GM04503 (cell line): ENCODE measurements around the gene EME2.

ENCODE experiments used
- DNase-seq: peaks from one replicate; pipeline ENCODE4 v3.0.0-alpha.2; 2012; ENCODE audit warnings: low read depth

EME2 gene

DNA sequence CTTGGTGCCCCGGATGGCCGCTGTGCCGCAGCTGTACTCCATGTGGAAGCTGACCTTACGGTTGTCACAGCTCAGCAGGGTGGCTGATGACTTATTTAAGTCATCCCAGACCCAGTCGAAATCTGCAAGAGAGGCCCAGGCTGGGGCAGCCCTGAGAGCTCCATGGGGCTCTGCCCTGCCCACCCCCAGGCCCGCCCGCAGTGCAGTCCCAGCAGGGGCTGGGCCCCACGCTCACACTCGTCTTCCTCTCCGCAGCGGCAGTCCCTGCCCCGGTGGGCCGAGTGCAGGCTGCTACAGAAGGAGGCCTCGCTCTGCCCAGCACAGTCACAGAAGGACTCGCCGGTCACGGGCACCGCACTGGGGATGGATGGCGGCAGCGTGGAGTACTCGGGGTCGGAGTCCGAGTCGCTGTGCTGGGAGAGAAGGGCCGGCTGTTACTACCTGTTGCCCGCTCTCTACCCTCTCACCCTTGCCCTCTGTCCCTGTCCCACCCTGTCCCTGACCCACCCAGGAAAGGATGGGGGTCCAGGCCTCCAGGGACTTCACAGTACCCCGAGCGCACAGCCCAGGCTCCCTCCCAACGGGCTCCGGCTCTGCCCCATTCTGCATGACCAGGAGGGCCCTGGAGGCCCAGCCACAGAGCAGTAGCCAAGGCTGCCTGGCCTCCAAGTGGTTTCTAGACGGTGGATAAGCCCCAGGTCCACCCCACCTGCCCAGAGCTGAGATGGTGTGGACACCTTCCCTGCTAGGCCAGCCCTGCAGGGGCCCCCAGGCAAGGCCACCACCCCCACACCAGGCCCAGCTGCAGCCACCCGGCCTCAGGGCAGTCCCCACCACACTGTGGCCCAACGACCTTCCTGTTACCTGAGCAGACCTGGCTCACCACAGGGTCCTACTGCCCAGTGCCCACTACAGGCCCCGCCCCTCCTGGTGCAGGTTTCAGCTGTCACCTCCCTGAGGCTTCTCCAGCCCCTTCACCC is 5.9 kb downstream of the EME2 start:
- no peak for DNase-seq

DNA sequence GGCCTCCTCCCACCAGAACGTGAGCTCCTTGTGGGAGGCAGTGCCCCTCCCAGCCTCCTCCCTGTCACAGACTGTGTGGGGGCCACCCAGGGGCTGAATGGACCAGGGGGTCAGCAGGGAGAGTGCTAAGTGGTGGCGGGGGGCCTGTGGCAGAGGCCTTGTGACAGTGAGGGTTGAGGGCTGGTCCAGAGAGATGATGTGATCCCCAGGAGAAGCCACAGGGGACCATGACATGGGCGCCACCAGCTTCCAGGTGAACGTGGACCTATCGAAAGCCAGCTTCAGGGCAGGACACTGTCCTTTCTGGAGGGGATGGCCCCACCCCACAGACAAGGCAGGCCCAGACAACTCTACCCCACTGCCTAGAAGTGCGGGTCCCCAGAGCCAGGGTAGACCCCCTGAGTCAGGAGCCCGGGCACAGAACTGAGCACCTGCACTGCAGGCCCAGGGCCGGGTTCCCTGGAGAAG is 6.7 kb downstream of the EME2 start:
- DNase-seq, result no peak

DNA sequence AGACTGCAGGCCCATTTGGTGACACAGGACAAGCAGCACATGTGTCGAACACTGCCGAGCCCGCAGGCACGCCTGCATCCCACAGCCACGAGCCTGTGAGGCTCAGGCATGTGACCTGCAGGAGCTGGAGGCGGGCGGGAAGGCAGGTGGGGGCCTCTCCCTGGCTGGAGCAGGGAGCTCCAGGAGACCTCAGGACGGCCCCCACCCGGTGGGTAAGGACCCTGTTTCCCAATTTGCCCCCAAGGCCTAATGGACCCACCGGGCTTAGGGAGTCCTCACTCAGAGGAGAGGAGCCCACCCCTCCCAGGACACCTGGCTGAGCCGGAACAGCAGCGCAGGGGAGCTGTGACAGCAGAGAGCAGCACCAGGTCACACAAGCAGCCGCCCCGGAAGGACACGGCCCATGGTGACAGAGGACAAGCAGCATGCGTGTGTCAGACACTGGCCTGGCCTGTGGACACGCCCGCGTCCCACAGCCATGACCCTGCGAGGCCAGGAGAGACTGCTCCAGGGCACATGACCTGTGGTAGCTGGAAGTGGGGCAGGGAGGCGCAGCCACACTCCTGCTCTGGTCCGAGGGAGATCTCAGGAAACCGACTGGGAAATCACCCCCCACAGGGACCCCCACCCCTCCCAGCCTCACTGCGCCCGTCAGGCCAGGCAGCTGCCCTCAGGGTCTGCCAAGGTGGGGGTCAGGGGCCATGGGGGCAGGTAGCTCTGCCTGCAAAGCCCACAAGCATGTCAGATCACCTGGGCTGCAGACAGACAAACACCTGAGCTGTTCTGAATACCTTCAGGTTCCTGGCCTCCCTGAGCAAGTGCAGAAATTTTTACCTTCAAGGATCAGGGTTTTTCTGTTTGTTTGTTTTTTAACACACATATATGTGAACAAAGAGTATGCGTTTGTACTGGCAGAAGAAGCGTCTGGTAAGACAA is 7.4 kb downstream of the EME2 start:
- no peak for DNase-seq

DNA sequence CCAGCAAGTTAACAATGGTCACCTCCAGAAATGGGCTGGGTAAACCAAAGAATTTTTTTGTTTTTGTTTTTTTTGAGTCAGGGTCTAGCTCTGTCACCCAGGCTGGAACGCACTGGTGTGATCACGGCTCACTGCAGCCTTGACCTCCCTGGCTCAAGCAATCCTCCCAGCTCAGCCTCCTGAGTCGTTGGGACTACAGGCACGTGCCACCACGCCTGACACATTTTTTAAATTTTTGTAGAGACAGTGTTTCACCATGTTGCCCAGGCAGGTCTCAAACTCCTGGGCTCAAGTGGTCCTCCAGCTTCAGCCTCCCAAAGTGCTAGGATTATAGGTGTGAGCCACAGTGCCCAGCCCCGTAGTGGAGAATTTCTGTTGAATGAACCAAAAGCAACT is 8.1 kb downstream of the EME2 start:
- no peak for DNase-seq

DNA sequence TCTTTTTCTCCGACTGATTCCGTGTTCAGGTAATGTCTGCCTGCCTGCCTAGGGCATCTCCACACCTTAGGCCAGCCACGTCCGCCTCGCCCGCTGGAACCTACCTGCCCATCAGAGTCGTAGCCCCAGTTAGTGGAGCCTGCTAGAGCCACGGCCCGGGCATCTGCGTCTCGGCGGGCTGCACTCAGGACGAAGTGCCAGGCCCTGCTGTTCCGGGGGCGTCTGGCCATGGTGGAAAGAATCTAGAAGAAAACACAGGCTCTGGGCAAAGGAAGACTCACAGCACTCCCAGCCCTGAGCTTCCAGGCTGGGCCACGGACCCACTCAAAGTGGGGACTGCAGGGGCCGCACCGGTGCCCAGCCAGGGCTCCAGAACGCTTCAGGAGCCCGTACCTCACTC is 8.6 kb downstream of the EME2 start:
- DNase-seq, result no peak

DNA sequence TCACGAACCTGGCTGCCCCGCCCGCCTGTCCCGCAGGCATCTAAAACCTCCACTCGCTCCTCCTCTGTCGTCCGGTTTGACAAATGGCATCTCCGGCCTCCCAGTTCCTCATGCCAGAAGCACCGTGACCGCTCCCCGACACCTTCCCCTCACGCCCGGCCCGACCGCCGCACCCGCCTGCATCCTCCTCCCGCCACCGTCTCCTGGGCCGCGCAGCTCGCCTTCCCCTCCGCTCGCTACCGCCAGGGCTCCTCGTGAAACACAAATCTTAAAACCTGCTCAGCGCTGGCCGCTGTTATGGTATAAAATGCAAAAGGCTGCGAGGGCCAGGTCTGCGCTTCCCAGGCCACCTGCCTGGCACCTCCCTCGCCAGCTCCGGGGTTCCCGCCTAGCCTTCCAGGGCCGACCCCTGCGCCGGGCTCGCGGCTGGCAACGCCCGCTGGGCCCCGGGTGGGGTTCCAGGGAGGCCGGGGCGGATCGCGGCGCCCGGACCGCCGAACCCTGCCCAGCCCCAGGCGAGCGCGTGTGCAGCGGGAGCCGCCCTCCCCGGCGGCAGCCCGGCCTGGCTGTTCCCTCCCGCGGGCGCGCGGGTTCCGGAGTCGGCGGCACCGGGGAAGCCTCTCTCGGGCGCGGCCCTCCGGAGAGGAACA is 9.3 kb downstream of the EME2 start:
- DNase-seq, result no peak

DNA sequence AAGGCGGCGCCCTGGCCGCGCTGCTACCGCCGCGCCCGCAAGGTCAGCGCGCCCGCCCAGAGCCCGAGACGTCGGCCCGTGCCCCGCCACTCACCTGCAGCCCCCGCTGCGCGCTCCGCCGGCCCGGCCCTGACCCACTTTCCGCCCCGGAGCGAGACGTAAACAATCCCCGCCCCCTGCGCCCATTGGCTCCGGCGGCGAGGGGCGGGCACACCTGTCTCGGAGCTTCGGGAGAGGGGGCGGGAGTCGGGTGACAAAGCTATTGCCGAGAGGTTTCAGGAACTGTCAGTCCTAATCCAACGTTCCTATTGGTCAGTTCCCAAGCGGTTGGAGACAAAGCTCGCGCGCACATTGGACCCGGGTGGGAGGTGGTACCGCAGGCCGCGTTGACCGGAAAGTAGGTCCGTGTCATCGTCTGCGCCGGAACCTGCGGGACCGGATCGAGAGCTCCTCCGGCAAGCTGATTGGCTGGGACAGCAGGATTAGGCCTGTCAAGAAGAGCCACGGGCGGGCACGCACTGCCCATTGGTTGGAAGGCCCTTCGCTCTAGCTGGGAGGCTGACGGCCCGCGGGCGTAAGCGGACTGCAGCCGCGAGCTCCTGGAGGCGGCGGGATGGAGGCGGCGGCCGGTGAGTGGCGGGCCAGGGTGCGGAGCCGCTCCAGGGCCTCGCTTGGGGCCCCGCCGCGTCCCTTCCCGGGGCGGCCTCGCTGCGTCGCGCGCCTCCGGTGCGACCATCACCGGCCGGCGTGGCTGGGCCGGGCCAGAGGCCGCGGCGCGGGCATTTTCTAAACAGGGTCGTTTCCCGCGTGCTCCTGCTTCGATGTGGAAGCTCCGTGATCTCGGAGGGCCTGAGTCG is 10.0 kb downstream of the EME2 start, which contains the start of the genes NUBP2 and SPSB3:
NUBP2 (plus strand) TSS at position 553 of the 857 bp plus-strand sequence; CDS start at position 614, 61 bp downstream.
SPSB3 (minus strand) TSS at position 164 of the 857 bp plus-strand sequence. CDS start 1,088 bp downstream, outside the sequence.
- peak; percentile 100 for DNase-seq

DNA sequence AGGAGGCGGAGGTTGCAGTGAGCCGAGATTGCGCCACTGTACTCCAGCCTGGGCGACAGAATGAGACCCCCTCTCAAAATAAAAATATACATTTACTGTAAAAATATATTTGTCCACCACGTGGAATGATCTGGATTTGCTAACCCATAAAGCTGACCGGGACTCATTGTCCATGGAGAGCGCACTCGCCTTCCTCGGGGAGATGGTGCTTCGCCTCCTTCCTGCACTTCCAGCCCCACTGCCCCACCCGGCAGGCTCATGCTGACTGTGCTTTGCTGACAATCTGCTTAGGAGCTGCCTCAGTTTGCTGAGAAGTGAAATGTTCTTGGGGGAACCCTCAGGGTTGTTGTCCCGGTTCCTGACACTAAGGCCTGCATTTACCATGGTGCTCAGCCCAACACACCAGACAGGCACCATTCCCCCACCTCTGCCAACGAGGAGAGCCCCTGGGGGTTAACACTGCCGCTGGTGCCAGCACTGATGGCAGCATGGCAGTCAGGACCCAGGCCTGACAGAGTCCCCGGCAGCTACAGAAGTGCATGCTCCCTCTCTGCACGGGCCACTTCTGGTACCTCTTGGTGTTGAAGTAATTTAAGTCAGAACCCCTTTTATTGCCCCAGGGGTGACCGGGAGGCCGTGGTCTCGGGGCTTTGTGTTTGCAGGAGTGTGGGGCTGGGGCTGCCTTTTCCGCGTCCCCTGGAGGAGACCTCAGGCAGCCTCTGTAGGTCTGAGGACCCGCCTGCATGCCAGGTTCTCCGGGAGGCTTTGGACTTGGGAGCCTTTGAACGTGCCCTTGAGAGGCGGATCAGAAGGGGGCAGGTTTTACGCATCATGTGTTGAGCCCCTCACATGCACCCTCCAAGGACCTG is 12.6 kb downstream of the EME2 start:
- no peak for DNase-seq

DNA sequence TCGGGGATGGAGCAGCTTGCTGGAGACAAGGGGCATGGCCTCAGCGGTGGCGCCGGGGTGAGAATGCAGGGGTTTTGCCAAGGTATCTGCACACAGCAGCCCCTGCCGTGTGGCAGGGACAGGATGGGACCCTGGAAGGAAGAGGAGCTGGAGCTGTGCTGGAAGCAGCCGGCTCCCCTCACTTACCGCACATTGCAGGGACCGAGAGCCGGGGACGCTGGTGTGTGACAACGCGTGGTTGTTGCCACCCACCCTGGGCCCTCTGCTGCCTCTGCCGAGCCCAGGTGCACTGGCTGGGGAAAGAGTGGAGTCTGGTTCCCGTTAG is 13.2 kb downstream of the EME2 start:
- DNase-seq, result no peak

DNA sequence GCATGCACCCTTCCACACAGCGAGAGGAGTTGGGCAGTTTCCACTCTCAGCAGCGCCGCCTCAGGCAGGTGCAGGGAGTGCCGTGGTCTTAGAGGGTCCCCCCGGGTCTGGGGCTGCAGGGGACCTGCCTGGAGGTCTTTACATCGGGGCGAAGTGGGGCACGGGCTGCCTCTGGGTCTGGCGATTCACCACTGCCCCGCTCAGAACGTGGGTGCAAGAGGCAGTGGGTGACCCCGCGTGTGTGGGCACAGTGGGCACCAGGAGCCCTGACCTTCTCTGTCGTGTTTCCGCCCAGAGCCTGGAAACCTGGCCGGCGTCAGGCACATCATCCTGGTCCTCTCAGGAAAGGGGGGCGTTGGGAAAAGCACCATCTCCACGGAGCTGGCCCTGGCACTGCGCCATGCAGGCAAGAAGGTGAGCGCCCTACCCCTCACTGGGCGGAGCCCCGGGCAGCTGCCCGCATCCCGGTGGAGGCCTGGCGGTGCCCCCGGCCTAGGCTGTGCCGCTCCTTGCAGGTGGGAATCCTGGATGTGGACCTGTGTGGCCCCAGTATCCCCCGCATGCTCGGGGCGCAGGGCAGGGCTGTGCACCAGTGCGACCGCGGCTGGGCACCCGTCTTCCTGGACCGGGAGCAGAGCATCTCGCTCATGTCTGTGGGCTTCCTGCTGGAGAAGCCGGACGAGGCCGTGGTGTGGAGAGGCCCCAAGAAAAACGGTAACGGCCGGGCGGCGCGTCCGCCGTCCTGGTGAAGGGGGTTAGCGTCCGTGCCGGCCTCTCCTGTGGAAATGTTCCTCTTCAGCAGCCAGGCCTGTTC is 13.8 kb downstream of the EME2 start:
- no peak for DNase-seq

DNA sequence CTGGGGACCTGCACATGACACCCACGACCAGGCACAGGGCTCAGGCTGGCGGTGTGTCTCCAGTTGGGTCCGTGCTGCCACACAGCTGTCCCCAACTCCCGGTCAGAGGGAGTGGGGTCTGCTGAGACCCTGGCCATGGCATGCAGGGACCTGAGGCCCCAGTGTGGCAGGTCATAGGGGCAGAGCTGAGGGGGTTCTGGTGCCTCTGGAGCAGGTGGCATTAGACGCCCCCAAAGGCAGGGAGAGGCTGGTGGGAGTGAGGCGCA is 14.4 kb downstream of the EME2 start:
- no peak for DNase-seq

DNA sequence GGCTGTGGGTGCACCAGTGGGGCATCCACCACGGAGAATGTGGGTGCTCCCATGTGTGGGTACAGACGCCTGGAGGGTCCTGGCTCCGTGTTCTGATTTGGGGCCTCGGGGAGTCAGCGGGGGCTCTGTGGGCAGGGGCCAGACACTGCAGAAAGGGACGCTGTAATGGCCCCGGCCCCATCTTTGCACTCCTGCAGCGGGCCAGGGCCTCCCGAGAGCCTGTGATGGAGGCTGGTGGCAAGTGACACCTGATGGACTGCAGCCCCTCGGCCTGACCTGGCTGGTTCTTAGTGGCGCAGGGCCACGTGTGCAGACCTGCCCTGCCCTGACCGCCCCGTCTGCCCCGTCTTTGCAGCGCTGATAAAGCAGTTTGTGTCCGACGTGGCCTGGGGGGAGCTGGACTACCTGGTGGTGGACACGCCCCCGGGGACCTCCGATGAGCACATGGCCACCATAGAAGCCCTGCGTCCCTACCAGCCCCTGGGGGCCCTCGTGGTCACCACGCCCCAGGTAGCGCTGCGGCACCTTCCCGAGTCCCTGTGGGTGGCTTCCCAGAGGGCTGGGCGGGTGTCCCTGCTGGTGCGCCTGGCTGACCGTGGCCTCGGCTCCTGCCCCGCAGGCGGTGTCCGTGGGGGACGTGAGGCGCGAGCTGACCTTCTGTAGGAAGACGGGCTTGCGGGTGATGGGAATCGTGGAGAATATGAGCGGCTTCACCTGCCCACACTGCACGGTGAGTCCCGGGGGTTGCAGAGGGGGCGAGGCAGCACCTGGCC is 14.9 kb downstream of the EME2 start:
- no peak for DNase-seq

DNA sequence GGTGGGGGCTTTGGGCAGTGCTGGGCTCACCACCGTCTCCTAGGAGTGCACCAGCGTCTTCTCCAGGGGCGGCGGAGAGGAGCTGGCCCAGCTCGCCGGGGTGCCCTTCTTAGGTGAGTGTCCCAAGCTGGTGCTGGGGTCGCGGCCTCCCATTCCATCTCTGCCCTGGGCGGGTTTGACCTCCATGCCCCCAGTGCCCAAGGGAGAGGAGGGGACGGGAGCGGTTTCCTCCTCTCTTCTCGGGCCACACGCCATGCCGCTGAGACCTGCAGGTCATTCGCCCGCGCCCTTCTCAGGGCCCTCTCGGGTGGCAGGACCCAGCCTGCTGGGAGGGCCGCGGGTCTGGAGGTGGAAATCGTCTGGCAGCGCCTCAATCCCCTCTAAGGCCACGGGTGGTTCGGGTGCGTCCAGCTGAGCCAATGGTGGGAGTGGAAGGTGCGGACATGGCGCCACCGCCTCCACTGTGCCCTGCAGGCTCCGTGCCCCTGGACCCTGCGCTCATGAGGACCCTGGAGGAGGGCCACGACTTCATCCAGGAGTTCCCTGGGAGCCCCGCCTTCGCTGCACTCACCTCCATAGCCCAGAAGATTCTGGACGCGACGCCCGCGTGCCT is 15.6 kb downstream of the EME2 start:
- no peak for DNase-seq

DNA sequence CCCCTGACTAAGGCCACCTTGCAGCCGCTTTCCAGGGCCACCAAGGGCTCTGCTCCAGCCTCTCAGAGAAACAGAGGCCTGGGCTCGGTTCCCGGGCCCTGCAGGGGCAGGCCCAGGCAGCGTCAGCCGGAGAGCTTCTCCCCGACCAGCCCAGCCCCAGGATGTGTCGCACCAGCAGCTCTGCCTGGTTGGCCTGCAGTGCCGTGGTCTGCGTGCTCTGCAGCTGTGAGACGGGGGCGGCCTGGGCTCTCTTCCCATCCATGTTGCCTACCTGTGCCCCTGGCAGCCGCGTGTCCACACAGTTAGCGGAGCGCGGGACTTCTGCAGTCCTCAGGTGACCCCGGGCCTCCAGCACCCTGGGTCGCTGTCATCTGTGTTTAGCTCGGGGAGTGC is 16.1 kb downstream of the EME2 start:
- no peak for DNase-seq

DNA sequence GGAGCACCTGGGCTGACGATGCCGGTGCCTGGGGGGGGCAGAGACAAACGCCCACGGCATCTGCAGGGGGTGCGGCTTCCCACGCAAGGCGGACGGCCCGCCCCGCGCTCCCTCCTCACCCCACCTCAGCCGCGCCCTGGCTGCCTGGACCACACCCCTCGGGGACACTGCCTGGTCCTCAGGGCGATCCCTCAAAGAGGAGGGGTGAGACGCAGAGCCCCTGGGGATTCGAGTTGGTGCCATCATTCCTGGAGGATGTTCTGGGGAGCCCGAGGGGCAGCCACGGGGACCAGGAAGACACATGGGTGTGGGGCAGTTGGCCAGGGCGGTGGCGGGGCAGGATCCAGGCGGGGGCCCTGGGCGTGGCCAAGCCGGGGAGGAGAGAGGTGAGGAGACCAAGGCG is 17.0 kb downstream of the EME2 start:
- no peak for DNase-seq

DNA sequence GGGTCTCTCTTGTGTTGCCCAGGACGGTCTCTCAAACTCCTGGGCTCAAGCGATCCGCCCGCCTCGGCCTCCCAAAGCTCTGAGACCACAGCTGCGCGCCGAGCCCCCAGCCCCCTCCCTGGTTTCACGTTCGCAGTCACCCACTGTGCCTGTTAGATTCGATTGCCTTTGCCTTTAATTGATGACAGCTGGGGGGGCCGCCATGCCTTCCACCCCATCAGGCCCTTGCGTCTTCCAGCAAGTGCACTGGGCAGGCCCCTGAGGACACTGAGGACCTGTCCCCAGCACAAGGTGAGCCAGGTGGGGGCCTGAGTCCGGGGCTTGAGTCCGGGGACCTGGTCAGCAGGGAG is 17.6 kb downstream of the EME2 start:
- no peak for DNase-seq

DNA sequence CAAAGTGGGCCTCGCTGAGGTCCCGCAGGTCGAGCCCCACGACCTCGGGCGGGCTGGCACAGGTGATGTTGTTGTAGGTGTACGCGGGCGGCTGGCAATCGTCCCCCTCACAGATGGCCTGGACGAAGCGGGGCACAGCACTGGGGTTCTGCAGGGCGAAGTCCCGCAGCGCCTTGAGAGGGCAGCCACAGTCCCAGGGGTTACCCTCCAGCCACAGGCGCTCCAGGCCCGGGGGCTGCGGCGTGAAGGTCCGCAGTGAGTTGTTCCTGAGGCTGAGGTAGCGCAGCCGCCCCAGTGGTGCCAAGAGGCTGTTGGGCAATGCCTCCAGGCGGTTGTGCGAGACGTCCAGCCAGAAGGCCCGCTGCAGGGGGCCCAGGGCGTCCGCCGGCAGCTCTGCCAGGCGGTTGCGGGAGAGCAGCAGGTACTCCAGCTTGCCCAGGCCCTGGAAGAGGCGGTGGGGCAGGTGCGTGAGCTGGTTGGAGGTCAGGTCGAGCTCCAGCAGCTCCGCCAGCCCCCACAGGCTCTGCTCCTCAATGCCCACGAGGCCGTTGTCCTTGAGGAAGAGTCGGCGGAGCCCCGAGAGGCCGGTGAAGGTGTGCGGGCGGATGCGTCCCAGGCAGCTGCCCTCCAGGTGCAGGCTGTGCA is 18.1 kb downstream of the EME2 start:
- DNase-seq, result no peak
